Measurements from ENCODE around the gene ZNRF2. TPM values are rescaled to one million over a fixed set of nuclear protein-coding genes. Genes with fewer than 3 reads are reported as not detected.
"Not testable (repeated sequence)": the region's sequence is repeated elsewhere in the genome, so short reads cannot be mapped to it uniquely, and the experiment has no call there.

ZNRF2 gene
- total RNA-seq, 4 donors from 2014 or later: 31.4 to 42.5 (median 39.2) TPM

DNA sequence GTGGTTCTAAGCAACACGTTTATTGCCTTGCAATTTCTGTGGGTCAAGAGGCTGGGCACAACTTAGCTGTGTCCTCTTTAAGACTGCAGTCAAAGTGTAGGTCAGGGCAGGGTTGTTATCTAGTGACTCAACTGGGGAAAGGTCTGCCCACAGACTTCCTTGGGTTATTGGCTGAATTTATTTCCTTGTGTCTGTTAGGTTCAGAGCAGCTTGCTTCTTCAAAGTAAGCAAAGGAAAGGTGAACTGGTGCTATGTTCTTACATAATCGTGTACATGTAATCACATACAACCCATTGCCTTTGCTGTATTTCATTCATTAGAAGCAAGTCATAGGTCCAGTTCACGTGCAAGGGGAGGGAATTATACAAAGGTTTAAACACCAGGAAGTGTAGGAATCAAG is 5.9 kb downstream of the ZNRF2 start:
- WGBS, 2 donors: 41 to 53% methylated on average over 3 of the region's 3 CpGs
- Histone ChIP-seq H3K4me1 (peaks cover 0 to 51% (median 21%) of the 10 kb centered on the region in 4 donors), H3K27ac (peak overlapping the region in 1 of 4 donors; percentile 9)
- H3K9me3 ChIP-seq; H3K4me3 ChIP-seq; H3K36me3 ChIP-seq; H3K27me3 ChIP-seq; DNase-seq (ENCODE audit: low spot score in 2 of 2): not testable (repeated sequence)

DNA sequence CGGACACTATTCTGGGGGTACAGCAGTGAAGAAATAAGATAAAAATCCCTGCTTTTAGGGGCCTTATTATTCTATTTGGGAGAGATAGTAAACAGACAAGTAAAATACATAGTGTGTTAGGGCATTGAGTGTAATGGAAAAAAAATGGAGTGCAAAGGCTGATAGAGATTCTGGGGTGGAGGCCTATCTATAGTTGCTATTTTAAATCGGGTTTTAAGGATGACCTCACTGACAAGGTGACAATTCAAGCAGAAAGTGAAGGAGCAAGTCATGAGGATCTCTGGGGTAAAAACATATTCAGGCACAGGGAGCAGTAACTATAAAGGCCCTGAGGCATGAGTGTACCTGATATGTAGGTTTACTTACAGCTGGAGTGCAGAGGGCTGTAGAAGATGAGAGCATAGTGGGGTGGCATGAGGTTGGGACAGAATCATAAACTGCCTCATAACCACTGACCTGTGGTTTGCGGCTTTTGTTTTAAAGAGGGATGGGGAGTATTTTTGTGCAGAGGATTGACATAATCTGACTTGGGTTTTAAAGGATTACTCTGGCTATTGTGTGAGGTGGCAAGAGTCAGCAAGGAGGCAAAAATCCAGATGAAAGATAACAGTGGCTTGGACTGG is 8.1 kb downstream of the ZNRF2 start:
- not testable (repeated sequence) for H3K9me3 ChIP-seq; DNase-seq (ENCODE audit: low spot score in 2 of 2); H3K27ac ChIP-seq; H3K27me3 ChIP-seq; H3K4me3 ChIP-seq; H3K36me3 ChIP-seq
- WGBS, 2 donors: 90 to 97% methylated on average over 3 of the region's 3 CpGs
- peaks cover 0 to 50% (median 14%) of the 10 kb centered on the region in 4 donors for H3K4me1 ChIP-seq

DNA sequence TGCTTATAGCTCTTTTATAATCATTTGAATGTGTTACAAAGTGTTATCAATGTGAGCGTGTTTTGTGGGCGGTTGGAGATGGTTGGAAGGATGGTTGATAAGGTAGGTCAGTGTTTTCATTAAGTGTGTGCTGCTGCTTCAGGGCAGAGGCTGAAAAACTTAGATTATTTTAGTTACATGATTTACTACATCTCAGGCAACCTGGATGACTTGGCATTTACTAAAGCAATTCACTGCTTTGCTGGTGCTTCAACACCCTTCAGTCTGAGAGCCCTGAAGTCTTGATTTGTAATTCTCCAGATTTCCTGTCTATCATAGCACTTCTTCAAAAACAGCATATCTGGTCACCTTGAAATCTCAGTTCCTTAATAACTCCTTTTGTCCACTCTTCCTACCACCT is 11.9 kb downstream of the ZNRF2 start:
- not testable (repeated sequence) for H3K27me3 ChIP-seq; H3K9me3 ChIP-seq; H3K4me3 ChIP-seq; H3K36me3 ChIP-seq; DNase-seq (ENCODE audit: low spot score in 2 of 2); H3K27ac ChIP-seq
- 78 to 85% methylated on average over 2 of the region's 2 CpGs for WGBS, 2 donors
- H3K4me1 ChIP-seq: peaks cover 0 to 25% (median 4%) of the 10 kb centered on the region in 4 donors

DNA sequence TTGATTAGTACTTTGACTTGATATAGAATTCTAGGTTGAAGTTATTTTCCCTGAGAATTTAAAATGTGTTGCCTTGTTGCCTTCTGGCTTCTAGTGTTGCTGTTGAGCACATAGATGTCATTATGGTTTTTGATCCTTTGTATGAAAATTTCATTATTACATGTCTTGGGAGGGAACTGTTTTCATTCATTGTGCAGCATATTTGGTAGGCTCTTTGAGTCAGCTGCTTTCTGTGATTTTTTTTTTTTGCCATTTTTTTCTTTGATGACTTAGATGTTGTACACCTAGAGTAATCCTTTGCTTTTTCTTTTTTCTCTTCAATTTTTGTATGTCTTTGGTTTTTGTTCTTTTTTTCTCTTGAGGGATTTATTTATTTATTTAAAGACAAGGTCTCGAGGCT is 13.1 kb downstream of the ZNRF2 start:
- H3K4me3 ChIP-seq; H3K9me3 ChIP-seq; H3K36me3 ChIP-seq; DNase-seq (ENCODE audit: low spot score in 2 of 2); H3K27ac ChIP-seq; H3K27me3 ChIP-seq: not testable (repeated sequence)
- peaks cover 0 to 30% (median 4%) of the 10 kb centered on the region in 4 donors for H3K4me1 ChIP-seq
- 93 to 96% methylated on average over 1 of the region's 1 CpG for WGBS, 2 donors

GRCh38 chr7:30298409-30298808 is 14.0 kb downstream of the ZNRF2 start:
- not testable (repeated sequence) for H3K36me3 ChIP-seq; H3K27me3 ChIP-seq; H3K4me3 ChIP-seq; DNase-seq (ENCODE audit: low spot score in 2 of 2); H3K27ac ChIP-seq; H3K9me3 ChIP-seq
- WGBS, 2 donors: 71 to 75% methylated on average over 3 of the region's 3 CpGs
- H3K4me1 ChIP-seq: peaks cover 0 to 38% (median 5%) of the 10 kb centered on the region in 4 donors

GRCh38 chr7:30301751-30302150 is 17.4 kb downstream of the ZNRF2 start:
- Histone ChIP-seq H3K4me3 (no peak overlapping the region), H3K36me3 (no peaks in the 10 kb centered on the region), H3K27ac (no peak overlapping the region), H3K27me3 (no peaks in the 10 kb centered on the region), H3K9me3 (no peaks in the 10 kb centered on the region), H3K4me1 (peaks cover 0 to 56% (median 11%) of the 10 kb centered on the region in 4 donors)
- TF ChIP-seq CTCF (IDR thresholded peaks at IDR 0.05) (no peak), POLR2A (IDR thresholded peaks at IDR 0.05) (no peak), EP300 (IDR thresholded peaks at IDR 0.05) (no peak)
- DNase-seq (ENCODE audit: low spot score in 2 of 2): no peak
- WGBS, 2 donors: 91 to 97% methylated on average over 7 of the region's 7 CpGs

DNA sequence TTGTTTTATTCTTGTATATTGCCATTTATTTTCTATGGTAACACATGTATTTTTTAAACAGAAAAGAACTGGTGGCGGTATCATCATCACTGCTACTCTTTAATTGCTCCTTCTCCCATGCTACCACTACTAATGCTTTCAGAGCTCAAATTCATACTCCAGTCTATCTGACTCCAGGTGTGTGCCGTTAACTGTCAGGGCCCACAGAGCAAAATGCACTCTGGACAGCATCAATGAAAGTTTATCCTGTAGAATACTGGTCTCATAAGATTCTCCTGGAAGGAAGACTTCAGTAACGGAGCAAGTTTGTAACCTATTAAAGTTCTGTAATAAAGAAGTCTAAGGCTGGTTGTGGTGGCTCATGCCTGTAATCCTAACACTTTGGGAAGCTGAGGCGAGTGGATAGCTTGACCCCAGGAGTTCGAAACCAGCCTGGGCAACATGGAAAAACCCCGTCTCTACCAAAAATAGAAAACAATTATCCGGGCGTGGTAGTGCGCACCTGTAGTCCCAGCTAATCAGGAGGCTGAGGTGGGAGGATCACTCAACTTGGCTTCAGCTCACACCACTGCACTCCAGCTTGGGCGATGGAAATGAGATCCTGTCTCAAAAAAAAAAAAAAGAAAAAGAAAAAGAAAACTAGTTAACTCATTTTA is 18.4 kb downstream of the ZNRF2 start:
- peaks cover 0 to 65% (median 14%) of the 10 kb centered on the region in 4 donors for H3K4me1 ChIP-seq
- H3K36me3 ChIP-seq: no peaks in the 10 kb centered on the region
- H3K27me3 ChIP-seq: no peaks in the 10 kb centered on the region
- TF ChIP-seq CTCF (IDR thresholded peaks at IDR 0.05) (no peak), POLR2A (IDR thresholded peaks at IDR 0.05) (no peak), EP300 (IDR thresholded peaks at IDR 0.05) (no peak)
- no peak overlapping the region for H3K4me3 ChIP-seq
- WGBS, 2 donors: 93 to 96% methylated on average over 10 of the region's 10 CpGs
- no peak overlapping the region for H3K27ac ChIP-seq
- H3K9me3 ChIP-seq: no peaks in the 10 kb centered on the region
- DNase-seq (ENCODE audit: low spot score in 2 of 2): no peak

All from tibial nerve (tissue), 4 donors.